Posterior cingulate gyrus (tissue), 11 donors: Measurements from ENCODE around the gene MILR1.
"Not testable (repeated sequence)": the region's sequence is repeated elsewhere in the genome, so short reads cannot be mapped to it uniquely, and the experiment has no call there.

ENCODE experiments used
- DNase-seq, 10 donors: peaks; one replicate each; pipeline versions ENCODE4 v3.0.0 to v3.0.0-alpha.2; 2020 to 2021; ENCODE audit warnings: mixed read lengths in 3 of 10
- intact Hi-C: fragments of 100-400 bp; cut with DNase I; formaldehyde crosslinking; loops from one replicate; pipeline ENCODE4 v1.15.1; 2023

Gene MILR1

GRCh38 chr17:64425191-64425590 is 23.7 kb upstream of the MILR1 start:
- no peak for DNase-seq
- intact Hi-C loops: no loop called here

GRCh38 chr17:64426596-64426995 is 22.3 kb upstream of the MILR1 start:
- intact Hi-C loops: no loop called here
- DNase-seq: no peak

- DNase-seq: no peak
- intact Hi-C loops: no loop called here
Measured at GRCh38 chr17:64428406-64428805, 20.5 kb upstream of the MILR1 start.

- DNase-seq, intact Hi-C loops: not testable (repeated sequence)
Measured at GRCh38 chr17:64430036-64430435, 18.9 kb upstream of the MILR1 start.

GRCh38 chr17:64431534-64431933 is 17.4 kb upstream of the MILR1 start:
- no peak for DNase-seq
- intact Hi-C loops: no loop called here

GRCh38 chr17:64437944-64438525 is 10.9 kb upstream of the MILR1 start:
- no peak for DNase-seq
- intact Hi-C loops: no loop called here

- intact Hi-C loops: not testable (repeated sequence)
Measured at GRCh38 chr17:64439521-64439920, 9.4 kb upstream of the MILR1 start.

GRCh38 chr17:64439956-64440355 is 9.0 kb upstream of the MILR1 start:
- DNase-seq: no peak
- intact Hi-C loops: no loop called here

More at GRCh38 chr17:64439521-64439920, 9.4 kb upstream of the MILR1 start:
- not testable (repeated sequence) for DNase-seq

GRCh38 chr17:64441772-64442540 is 7.0 kb upstream of the MILR1 start:
- DNase-seq: peak in 2 of 10 donors; percentile 12 to 18
- intact Hi-C loops: no loop called here

GRCh38 chr17:64442541-64442971 is 6.4 kb upstream of the MILR1 start:
- intact Hi-C loops: no loop called here
- DNase-seq: no peak

- intact Hi-C loops: no loop called here
- no peak for DNase-seq
Measured at GRCh38 chr17:64443086-64443760, 5.7 kb upstream of the MILR1 start.

- no peak for DNase-seq
- intact Hi-C loops: no loop called here
Measured at GRCh38 chr17:64447526-64447925, 1.4 kb upstream of the MILR1 start.

- DNase-seq: no peak
- intact Hi-C loops: no loop called here
Measured at GRCh38 chr17:64449545-64449944, 630 bp downstream of the MILR1 start.

- no peak for DNase-seq
- intact Hi-C loops: no loop called here
Measured at GRCh38 chr17:64455993-64456885, 7.3 kb downstream of the MILR1 start.

- no peak for DNase-seq
- intact Hi-C loops: no loop called here
Measured at GRCh38 chr17:64457156-64457555, 8.2 kb downstream of the MILR1 start.

GRCh38 chr17:64458756-64459155 is 9.8 kb downstream of the MILR1 start:
- intact Hi-C loops: no loop called here
- no peak for DNase-seq

GRCh38 chr17:64459284-64459747 is 10.4 kb downstream of the MILR1 start:
- no peak for DNase-seq
- intact Hi-C loops: no loop called here

GRCh38 chr17:64459818-64460217 is 10.9 kb downstream of the MILR1 start:
- DNase-seq, intact Hi-C loops: not testable (repeated sequence)

- intact Hi-C loops: no loop called here
- DNase-seq: no peak
Measured at GRCh38 chr17:64460955-64461354, 12.0 kb downstream of the MILR1 start.

GRCh38 chr17:64461788-64462187 is 12.9 kb downstream of the MILR1 start:
- DNase-seq: no peak
- intact Hi-C loops: no loop called here
